Measurements from ENCODE around the gene RAB15. TPM values are rescaled to one million over a fixed set of nuclear protein-coding genes. Genes with fewer than 3 reads are reported as not detected.

RAB15 gene
- total RNA-seq, 2 donors from 2014 or later = 6.5 to 7.0 TPM

DNA sequence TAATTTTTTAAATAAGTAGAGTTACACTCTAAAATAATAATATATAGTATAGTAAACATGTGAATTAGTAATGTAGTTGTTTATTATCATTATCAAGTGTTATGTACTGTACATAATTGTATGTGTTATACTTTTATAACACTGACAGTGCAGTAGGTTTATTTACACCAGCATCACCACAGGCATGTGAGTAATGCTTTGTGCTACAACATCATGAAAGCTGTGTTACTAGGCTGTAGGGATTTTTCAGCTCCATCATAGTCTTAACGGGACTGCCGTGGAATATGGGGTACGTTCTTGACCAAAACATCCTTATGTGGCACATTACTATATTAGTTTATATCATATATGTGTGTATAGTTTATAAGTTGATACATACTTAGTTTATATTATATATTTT lies 23.2 kb upstream of the RAB15 start:
- H3K27ac Mint-ChIP-seq = no peak overlapping the region
- H3K36me3 Mint-ChIP-seq = no peaks in the 10 kb centered on the region
- ATAC-seq (no peak), DNase-seq (ENCODE audit: low spot score in 2 of 2) (no peak)
- no peaks in the 10 kb centered on the region for H3K9me3 Mint-ChIP-seq

DNA sequence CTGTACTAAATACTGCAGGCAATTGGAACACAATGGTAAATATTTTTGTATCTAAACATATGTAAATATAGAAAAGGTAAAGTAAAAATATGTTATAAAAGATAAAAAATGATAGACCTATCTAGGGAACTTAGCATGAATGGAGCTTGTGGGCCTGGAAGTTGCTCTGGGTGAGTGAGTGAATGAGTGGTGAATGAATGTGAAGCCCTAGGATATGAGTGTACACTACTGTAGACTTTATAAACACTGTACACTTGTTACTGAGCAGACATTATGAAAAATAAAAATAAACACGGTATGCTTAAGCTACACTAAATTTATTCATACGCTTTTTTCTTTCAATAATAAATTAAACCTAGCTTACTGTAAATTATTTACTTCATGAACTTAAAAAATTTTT lies 22.4 kb upstream of the RAB15 start:
- ATAC-seq = no peak
- no peaks in the 10 kb centered on the region for H3K9me3 Mint-ChIP-seq
- H3K36me3 Mint-ChIP-seq = peaks cover 0 to 6% of the 10 kb centered on the region in 2 donors
- no peak overlapping the region for H3K27ac Mint-ChIP-seq
- no peak for DNase-seq (ENCODE audit: low spot score in 2 of 2)

DNA sequence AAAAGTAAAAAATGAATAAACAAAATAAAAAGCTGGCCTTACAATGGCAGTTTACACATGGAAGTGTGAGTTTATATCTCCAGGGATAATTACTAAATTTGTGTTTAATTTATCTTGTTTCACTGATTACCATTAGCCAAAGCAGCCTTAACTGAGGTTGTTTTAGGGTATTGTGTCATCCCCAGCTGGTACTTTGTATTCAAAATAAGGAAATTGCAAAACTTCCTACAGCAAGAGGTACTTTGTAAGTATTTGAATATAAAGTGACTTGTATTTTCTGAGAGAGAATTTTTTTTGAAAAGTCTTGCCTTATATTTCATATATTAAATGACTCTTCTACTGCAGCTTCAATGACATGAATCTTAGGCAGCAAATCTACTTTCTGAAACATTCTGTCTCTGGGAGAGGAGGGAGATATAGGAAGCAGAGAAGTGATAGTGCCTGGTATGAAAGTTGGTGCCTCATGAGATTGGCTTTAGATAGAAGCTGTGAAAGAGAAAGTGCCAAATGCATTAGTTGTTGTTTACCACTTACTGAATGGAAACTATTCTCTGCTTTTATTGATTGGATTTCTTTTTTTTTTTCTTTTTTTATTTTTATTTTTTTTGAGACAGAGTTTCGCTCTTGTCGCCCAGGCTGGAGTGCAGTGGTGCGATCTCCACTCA lies 21.3 kb upstream of the RAB15 start:
- Mint-ChIP-seq H3K27ac (no peak overlapping the region), H3K9me3 (no peaks in the 10 kb centered on the region), H3K36me3 (peaks cover 0 to 9% of the 10 kb centered on the region in 2 donors)
- DNase-seq (ENCODE audit: low spot score in 2 of 2) = no peak
- ATAC-seq = no peak

DNA sequence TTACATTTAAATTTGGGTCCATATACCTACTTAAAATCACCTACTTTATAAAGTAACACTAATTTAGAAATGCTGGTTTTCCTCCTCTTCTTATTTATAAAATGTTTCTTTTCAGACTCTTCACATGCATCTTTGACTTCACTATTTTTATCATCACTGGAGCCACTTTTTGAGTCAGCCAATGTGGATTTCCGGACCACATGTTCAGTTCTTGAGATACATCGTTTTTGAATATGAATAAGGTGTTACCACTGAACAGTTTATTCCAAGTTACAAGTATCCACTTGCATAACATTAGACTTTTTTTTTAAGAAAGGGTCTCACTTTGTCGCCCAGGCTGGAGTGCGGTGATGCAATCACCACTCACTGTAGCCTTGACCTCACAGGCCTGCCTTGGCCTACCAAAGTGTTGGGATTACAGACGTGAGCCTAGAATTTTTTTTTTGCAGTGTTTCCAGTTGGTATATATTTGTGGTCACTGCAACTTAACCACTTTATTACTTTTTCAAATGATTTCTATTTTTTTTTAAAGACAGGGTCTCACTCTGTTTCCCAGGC lies 20.3 kb upstream of the RAB15 start:
- Mint-ChIP-seq H3K9me3 (no peaks in the 10 kb centered on the region), H3K36me3 (peaks cover 1 to 10% of the 10 kb centered on the region in 2 donors), H3K27ac (no peak overlapping the region)
- DNase-seq (ENCODE audit: low spot score in 2 of 2) (no peak), ATAC-seq (peak in 1 of 2 donors; percentile 18)

DNA sequence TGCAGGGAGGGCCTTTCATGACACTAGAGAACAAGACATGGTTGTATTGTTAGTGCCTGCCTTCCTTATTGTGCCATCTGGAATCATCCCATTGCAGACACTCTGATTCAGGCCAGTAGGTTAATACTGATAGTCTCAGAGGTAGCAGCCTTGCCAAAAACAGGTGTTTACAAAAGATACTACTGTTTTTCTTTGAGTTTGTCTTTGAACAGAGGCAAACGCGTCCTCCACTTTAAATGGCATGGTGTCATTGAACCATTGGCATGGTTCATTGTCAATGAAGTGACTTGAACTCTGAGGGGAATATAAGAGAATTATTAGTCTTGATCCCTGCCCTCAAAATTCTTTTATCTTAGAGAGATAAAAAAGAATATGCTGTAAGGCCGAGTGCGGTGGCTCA lies 18.8 kb upstream of the RAB15 start:
- ATAC-seq = no peak
- no peak for DNase-seq (ENCODE audit: low spot score in 2 of 2)
- Mint-ChIP-seq H3K9me3 (no peaks in the 10 kb centered on the region), H3K36me3 (peaks cover 8 to 15% of the 10 kb centered on the region in 2 donors), H3K27ac (peak overlapping the region in 1 of 2 donors; percentile 5)

DNA sequence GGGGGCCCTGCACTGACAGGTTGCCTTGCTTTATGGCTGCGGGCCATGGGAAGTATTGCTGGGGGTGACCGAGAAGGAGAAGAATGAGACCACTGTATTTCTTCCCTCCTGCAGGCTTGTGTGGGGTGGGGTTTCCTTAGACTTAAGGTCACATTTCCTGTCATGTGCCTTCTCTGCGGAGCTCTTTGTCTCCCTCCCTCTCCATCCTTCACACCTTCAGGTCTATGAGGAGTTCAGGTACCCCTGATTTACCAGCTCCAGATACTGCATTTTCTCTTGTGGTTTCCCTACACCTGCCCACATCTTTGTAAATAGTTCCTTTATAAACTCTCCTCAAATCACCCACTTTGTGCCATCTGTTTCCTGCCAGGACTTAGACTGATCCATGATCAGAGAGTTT lies 18.2 kb upstream of the RAB15 start:
- no peaks in the 10 kb centered on the region for H3K9me3 Mint-ChIP-seq
- no peak for DNase-seq (ENCODE audit: low spot score in 2 of 2)
- peak overlapping the region in 1 of 2 donors; percentile 5 for H3K27ac Mint-ChIP-seq
- no peak for ATAC-seq
- peaks cover 8 to 15% of the 10 kb centered on the region in 2 donors for H3K36me3 Mint-ChIP-seq

DNA sequence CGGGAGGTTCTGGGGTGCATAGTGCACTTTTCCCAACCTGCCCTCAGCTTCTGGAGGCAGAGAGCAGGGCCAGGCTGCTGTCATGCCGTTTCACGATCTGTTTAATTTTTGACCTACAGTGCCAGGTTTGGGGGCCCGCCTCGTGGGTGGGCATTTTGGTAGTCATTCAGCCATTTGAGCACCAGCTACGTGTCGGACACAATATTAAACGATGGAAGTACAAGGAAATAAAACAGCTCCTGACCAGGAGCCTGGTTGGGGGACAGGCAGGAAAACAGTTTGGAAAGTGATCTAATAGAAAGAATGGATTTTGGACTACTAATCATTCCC lies 15.3 kb upstream of the RAB15 start:
- Mint-ChIP-seq H3K9me3 (no peaks in the 10 kb centered on the region), H3K36me3 (peaks cover 8 to 15% of the 10 kb centered on the region in 2 donors), H3K27ac (peak overlapping the region; percentile 89 to 97)
- no peak for DNase-seq (ENCODE audit: low spot score in 2 of 2)
- no peak for ATAC-seq

DNA sequence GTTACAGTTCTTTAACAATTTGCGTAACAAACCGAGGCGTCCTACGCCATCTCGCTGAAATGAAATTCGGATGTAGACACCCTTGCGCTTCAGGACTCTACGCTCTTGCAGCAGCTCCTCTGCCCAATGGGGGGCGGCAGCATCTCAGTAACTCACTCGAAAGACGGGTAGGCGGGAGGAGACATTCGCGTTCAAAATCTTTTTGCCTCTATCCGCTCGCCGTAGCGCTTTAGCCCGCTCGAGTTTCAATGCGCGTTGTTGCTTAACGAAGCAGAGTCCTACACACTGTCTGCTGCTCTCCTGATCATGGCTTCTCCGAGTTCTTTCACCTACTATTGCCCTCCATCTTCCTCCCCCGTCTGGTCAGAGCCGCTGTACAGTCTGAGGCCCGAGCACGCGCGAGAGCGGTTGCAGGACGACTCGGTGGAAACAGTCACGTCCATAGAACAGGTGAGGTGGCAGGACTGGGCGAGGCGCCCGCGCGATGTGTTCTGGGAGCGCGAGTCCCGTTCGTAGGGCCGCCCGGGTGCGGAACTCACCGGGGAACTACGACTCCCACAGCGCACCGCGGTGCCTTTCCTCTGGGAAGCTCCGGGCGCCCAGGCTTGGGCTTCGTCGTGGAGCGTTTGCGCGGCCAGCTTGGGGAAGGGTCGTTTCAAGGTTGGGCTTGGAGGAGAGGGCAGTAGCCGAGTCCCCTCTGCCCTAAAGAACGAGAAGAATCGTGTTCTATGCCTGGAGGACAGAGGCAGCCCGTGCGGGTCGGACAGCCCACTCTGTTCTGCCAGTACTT lies 14.7 kb upstream of the RAB15 start, which contains the start of gene FNTB:
Gene FNTB, plus strand, starts transcription at position 248 of the 790 bp plus-strand sequence. Its CDS starts 59 bp downstream, at position 307.
- H3K9me3 Mint-ChIP-seq = no peaks in the 10 kb centered on the region
- DNase-seq (ENCODE audit: low spot score in 2 of 2) = peak; percentile 89 to 91
- peak; percentile 96 to 98 for ATAC-seq
- peak within 1 kb of the TSS; percentile 89 to 97 for H3K27ac Mint-ChIP-seq
- H3K36me3 Mint-ChIP-seq = peaks cover 8 to 15% of the 10 kb centered on the region in 2 donors

DNA sequence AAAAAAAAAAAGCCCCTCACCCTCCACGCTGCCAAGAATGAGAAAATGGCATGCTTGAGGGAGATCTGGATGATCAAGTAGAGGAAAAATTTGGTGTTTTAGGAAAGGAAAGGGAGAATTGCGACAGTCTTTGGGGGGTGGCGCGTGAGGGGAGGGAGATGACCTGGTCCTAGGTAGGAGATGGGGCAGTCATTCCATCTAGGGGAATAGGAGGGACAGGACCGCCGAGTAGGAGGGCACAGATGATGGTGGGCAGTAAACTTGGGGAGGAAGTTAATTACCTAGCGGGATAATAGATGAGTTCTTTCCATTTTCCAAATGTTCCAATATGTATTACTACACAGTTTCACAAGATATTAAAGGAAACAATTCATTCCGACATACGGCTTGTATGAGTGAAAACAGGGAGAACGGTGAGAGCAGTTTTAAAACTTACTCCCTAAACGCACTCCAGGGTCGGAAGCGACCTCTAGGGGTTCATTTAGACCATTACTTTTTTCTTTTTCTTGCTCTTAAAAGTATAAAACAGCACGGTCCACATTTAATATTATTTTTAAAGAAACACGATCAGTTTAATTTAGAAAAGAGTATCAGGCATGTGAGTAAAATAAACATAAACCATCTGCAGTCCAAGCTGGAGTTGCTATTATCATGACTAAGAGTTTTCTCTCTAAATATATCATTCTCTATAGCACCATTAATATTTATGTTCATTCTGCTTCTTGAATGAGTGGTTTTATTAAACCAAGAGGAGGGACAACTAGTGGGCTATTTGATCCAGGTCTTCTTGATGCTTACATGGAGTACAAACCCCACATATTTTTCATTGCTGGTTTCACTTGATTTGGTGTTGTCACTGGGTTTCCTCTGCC lies 11.5 kb upstream of the RAB15 start:
- ATAC-seq (no peak), DNase-seq (ENCODE audit: low spot score in 2 of 2) (no peak)
- H3K9me3 Mint-ChIP-seq = no peaks in the 10 kb centered on the region

DNA sequence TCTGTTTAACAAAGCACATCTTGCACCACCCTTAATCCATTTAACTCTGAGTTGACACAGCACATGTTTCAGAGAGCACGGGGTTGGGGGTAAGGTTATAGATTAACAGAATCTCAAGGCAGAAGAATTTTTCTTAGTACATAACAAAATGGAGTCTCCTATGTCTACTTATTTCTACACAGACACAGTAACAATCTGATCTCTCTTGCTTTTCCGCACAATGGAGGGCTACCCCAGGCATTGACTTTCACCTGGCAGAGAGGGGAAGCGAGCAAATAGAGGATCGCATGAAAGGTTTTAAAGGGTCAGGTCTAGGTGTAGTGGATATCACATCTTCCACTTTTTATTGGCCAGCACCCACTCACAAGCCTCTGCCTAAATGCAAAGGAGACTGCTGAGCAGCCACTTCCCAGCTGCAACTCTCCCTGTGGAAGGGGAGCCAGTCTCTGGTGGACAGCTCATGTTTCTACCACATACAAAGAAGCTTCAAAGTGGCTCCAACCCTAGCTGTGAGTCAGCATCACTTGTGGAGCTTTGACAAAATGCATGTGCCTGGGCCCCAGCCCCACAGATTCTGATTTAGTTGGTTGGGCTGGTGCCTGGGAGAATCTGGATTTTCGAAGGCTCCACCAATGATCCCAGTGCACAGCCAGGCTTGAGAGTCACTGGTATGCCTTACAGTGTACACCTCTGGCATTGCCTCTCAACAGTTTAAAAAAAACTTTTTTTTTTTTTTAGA lies 7.4 kb upstream of the RAB15 start:
- ATAC-seq (peak; percentile 22 to 39), DNase-seq (ENCODE audit: low spot score in 2 of 2) (no peak)
- no peaks in the 10 kb centered on the region for H3K36me3 Mint-ChIP-seq
- no peak overlapping the region for H3K27ac Mint-ChIP-seq
- H3K9me3 Mint-ChIP-seq = no peaks in the 10 kb centered on the region

More for the DNA sequence above, 11.5 kb upstream of the RAB15 start:
- no peak overlapping the region for H3K27ac Mint-ChIP-seq
- H3K36me3 Mint-ChIP-seq = peaks cover 6 to 8% of the 10 kb centered on the region in 2 donors

DNA sequence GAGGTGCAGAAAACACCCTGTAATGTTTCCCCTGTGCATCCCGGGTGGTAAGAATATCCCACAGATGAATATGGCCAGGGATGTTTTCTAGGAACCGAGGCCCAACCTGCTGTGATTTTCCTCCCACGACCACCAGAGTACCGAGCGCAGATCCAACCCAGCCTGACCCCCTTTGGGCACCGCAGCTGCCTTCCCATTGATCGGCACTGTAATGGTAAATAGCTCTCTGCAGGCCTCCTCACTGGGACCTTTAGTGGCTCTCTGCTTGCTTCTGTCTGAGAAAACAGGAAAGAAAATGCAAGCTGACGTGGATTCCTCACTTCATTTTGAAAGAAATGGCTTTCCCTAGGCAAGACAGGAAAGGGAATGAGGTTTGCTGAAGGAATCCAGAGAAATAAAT lies 2.4 kb upstream of the RAB15 start:
- Mint-ChIP-seq H3K9me3 (no peaks in the 10 kb centered on the region), H3K36me3 (no peaks in the 10 kb centered on the region), H3K27ac (no peak overlapping the region)
- ATAC-seq (no peak), DNase-seq (ENCODE audit: low spot score in 2 of 2) (no peak)

DNA sequence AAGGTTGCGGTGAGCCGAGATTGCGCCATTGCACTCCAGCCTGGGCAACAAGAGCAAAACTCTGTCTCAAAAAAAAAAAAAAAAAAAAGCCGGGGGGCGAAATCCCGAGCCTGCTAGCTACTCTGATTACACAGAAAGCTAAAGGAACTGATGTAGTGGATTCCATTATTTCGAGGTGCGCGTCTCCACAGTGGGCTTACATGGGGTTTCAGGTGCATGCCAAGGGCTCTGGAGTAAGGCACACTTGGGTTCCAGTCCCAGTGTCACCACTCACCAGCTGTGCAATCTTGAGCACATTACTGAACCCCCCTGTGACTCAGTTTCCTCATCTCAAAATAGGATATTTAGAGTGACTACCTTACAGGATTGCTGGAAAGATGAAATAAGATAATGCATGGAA lies 1.7 kb upstream of the RAB15 start:
- H3K36me3 Mint-ChIP-seq = no peaks in the 10 kb centered on the region
- ATAC-seq = no peak
- H3K27ac Mint-ChIP-seq = peak overlapping the region in 1 of 2 donors; percentile 66
- H3K9me3 Mint-ChIP-seq = no peaks in the 10 kb centered on the region
- DNase-seq (ENCODE audit: low spot score in 2 of 2) = no peak

DNA sequence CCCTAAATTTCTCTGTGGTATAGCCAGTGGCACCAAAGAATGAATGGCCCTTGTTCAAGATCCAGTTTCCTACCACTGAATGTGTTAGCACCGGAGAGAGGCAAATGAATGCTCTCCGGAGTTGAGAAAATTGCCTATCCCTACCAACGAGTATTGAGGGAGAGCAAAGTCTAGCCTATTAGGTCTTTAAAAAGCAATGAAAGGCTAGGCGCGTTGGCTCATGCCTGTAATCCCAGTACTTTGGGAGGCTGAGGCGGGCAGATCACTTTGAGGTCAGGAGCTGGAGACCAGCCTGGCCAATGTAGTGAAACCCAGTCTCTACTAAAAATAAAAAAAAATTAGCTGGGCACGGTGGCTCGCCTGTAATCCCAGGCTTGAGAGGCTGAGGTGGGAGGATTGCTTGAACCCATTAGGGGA lies 898 bp upstream of the RAB15 start:
- Mint-ChIP-seq H3K36me3 (no peaks in the 10 kb centered on the region), H3K27ac (no peak overlapping the region), H3K9me3 (no peaks in the 10 kb centered on the region)
- ATAC-seq (no peak), DNase-seq (ENCODE audit: low spot score in 2 of 2) (no peak)

DNA sequence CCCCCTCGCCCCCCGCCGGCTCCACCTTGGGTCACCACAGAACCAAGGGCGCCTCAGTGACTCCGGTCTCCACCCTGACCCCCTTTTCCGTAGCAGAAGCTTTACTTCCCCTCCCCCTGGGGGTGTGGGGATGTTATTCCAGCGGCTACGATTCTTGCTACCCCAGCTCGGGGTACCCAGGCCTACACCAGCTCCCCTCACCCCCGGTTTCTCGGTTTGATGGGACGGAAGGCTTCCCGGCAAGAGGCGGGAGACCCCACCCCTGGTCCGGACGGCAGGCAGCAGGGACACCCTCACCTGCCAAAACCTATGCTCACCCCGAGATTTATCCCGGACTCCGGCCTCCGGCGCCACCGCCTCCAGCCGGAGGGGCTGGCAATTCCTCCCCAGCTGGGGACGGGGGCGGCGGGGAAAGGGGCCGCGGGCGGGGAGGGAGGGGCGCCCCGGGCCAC lies 619 bp downstream of the RAB15 start:
- Mint-ChIP-seq H3K9me3 (no peaks in the 10 kb centered on the region), H3K36me3 (no peaks in the 10 kb centered on the region), H3K27ac (no peak overlapping the region)
- DNase-seq (ENCODE audit: low spot score in 2 of 2) (no peak), ATAC-seq (peak in 1 of 2 donors; percentile 17)

DNA sequence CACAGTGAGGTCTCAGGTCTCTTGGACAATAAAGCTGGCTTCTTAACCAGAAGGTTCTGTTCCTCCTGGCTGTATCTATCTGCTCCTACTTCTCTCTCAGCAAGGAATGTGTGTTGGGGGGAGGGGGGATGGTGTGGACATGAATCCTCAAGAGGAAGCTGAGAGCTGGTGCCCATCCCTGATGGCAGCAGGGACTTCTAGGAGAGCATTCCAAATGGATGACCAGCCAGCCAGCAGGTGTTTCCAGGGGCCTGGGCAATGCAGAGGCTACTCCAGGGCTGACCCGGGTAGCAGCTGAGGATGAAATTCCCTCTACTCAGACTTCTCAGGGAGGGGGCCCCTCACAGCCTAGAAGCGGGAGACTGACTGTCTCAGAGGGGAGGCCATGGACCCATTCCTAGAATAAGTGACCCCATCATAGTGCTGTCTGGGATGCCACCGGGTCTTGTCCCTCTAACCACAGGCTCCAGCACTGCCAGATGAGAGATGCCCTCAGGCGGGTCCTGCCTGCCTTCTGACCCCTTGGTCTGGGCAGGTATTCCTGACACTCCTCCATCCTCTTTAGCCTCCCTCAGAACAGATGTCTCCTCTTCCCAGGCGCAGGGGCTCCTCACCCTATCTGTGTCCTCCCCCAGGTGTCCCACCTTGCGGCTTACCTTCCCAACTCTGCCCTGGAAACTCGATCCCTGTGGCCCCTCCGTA lies 1.2 kb downstream of the RAB15 start:
- Mint-ChIP-seq H3K36me3 (no peaks in the 10 kb centered on the region), H3K9me3 (no peaks in the 10 kb centered on the region), H3K27ac (no peak overlapping the region)
- no peak for DNase-seq (ENCODE audit: low spot score in 2 of 2)
- ATAC-seq = no peak

Data from activated naive CD4-positive, alpha-beta T cell treated with anti-CD3 and anti-CD28 coated beads, Interleukin-2, amount 50 U/mL, for 72 hours (primary cell).